GM19238 (cell line): ENCODE data around the gene XRCC3.
"Not testable (repeated sequence)": the region's sequence is repeated elsewhere in the genome, so short reads cannot be mapped to it uniquely, and the experiment has no call there.

Source experiments
- DNase-seq: peaks from one replicate; pipeline ENCODE4 v3.0.0; 2011; ENCODE audit warnings: low spot score; ENCODE audit not compliant: insufficient read length

The XRCC3 gene

DNA sequence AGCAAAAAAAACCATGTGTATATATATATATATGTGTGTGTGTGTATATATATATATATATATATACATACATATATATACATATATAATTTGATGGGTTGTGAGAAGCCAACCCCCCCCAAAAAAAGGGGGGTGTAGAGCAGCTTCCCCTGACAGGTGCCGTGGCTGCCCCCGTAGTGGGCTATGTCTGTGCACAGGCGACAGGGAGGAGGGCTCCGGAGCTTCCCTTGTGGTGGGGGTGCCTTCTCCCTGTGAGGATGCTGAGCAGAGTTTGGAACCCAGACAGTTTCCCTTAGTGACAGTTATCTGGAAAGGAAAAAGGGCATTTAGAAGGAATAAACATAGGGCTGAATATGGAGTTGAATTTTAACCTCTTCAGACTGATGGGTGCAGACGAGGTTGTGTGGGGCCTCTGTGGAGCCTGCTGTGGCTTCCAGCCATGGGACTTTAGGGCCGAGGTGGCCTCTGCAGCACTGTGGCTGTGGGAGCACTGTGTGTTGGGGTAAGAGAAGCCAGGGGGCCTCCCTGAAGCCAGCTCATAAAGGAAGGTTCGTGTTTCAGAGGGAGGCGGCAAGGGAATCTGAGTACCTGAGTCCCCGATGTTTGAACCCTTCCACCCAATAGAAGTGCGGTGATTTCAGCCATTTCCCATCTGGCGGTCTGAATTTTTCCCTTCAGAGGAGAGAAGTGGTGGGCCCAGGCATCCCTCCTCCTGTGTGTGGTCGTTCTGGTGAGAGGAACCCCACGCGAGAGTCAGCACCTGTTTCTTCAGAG lies 19.8 kb downstream of the XRCC3 start:
- DNase-seq = no peak

GRCh38 chr14:103694572-103695026 lies 20.7 kb downstream of the XRCC3 start:
- no peak for DNase-seq

DNA sequence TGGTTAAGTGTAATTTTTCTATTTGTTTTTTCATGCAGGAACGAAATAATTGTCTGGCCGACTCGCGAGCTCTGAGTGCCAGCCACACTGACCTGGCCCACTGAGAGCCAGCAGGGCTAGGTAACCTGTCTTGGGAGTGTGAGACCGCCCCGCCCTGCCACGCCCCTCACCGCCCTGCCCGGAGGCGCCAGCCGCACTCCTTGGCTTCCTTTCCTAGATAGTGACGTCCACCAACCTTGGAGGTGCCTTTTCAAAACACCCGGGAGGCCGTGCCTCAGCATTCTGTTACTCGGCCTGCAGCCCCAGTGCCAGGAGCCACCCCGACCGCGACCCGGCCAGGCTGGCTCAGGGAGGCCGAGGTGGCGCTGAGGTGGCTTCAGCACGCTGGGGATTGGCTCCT lies 21.7 kb downstream of the XRCC3 start:
- DNase-seq = no peak

- DNase-seq = no peak
These were observed 22.4 kb downstream of the XRCC3 start for GRCh38 chr14:103692871-103693270.

- DNase-seq = no peak
These were observed 23.1 kb downstream of the XRCC3 start for GRCh38 chr14:103692159-103692558.

DNA sequence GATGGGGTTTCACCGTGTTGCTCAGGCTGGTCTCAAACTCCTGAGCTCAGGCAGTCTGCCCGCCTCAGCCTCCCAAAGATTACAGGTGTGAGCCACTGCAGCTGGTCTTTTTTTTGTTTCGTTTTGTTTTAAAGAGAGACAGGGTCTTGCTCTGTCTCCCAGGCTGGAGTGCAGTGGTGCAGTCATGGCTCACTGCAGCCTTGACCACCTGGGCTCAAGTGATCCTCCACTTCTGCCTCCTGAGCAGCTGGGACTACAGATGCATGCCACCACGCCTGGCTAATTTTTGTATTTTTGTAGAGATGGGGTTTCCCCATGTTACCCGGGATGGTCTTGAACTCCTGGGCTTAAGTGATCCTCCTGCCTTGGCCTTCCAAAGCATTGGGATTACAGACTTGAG lies 23.6 kb downstream of the XRCC3 start:
- DNase-seq = not testable (repeated sequence)

DNA sequence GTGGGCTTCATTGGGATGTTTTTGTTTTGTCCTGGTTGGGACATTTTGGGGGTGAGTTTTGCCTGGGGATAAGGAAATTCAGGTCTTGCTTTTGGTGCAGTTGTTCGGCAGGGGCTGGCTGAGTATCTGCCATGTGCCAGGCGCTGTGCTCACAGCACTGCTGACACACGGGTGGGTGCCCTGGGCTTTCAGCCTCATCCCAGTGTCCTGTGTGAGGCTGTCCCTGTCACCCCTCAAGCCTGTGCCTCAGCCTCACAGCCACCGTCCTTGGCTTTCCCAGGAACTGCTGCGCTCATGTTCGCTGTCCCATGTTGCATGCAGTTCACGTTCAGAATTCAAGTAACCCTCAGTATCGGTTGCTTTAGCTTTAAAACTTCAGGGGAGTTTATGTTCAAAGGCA lies 24.9 kb downstream of the XRCC3 start:
- no peak for DNase-seq

GRCh38 chr14:103688906-103689902 lies 26.0 kb downstream of the XRCC3 start:
- peak; percentile 67 for DNase-seq

DNA sequence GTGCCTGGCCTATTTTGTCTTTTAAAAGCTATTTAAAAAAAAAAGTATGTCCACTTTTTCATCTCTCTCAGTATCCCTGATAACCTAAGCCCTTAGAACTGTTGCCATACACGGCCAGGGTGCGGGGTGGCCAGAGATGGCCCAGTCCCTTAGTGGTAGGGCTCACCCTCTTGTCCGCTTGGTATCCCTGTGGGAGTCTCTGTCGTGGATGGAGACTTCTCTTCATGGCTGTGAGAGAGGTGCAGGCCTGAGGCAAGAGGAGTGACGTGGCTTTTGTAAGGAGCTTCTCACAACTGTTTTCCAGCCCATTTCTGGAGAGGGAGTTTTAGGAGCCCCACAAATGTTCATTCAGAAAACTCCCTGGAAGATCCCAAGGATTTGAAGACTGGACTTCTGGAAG lies 26.8 kb downstream of the XRCC3 start:
- DNase-seq = no peak

GRCh38 chr14:103687712-103688111 lies 27.5 kb downstream of the XRCC3 start:
- DNase-seq = no peak

DNA sequence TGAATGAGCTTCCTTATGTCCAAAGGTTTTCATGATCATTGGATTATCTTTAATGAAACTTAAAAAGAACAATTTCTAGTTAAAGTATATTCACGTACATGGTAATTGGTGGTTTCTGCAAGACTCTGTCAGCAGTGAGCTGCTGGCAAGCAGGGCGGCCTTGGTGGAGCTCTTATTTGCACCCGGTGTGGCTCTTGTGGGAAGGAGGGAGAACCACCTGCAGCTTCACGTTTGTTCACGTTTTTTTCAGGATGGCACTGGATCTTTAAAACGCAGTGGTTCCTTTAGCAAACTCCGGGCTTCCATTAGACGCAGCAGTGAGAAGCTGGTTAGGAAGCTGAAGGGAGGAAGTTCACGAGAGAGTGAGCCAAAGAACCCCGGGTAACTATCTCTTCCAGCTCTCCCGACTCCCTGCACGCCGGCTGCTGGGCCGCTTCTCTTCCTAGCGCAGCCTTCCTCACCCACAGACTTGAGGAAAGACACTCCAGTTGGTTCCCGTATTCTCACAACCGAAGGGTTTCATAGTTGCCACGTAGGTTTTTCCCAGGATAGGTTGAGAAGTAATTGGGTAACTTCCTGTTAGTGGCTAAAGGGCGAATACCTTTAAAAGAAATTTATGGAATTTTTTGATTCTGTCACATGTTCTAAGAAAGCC lies 28.3 kb downstream of the XRCC3 start:
- no peak for DNase-seq

DNA sequence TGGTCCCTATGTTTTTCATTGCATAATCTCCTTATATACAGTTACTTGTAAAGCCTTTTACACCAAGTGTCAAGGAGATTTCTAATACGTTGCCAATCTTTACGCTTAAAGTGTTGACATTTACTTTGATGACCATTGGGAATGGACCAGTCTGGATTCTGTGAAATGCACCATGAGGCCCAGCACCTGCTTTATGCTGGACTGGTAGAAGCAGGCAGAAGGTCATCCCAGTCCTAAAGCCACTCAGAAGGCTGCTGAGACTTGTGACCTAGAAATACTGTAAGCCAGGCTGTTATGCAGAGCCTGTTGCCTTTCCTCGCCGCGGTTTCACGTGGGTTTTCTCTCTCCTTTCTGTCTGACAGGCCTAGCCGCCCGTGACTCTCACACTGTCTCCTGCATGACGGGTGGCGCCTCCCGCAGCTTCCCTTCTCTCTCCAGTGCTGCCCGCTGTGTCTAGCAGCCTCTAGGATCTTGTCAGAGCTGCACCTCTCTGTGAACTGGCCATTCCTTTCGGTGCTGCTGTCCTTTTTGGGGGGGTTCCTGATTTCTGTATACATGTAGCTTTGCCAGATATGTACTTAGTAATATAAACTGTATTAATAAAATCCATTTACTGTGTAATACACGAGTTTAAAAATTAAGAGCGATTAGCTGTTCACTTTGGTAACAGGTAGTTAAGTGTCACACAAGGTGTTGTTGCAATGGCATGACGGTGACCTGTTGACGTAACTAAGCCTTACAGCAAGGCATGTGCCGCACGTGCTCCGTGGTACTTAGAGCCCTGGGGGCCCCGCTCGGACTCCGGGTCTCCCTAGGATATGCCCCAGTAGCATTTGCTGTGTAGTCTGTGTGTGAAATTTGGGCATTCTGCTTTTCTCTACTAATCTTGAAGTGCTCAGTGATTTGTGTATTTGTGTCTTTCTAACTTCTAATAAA lies 29.7 kb downstream of the XRCC3 start:
- no peak for DNase-seq

DNA sequence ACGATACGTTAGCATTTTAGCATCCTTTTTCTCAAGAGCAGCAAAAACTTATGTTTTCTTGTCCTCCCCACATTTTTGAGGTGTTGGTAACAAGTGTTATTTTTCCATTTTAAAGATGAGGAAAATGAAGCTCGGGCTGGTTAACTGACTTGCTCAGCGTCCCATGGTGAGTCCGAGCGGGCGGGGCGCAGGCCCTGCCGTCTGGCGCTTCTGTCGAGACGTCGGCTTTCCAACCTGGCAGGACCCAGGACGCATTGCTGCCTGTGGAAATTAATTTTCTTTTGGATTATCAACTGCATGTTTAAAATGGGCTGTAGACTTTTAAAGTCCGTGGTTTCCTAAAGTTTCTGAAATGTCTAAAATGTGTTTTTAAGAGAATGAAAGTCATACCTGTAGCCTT lies 30.4 kb downstream of the XRCC3 start:
- DNase-seq = no peak

DNA sequence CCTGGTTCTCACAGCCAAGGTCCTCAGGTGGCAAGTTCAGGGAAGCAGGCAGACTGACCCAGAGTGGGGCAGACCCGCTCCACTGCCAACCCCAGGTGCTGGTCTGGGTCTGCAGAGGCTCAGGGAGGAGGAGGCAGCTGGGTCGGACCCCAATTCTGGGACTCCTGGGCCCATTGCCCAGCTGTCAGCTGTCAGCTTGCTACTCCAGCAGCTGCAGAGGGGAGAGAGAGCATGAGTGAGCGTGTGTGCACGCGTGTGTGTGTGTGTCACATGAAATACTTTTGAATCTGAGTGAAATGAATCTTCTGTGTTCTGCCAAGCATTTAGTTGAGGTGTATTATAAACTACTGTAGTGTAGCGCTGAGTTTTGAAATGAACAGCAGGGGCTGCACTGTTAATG lies 30.8 kb downstream of the XRCC3 start:
- DNase-seq = no peak

GRCh38 chr14:103683139-103683538 lies 32.1 kb downstream of the XRCC3 start:
- no peak for DNase-seq

DNA sequence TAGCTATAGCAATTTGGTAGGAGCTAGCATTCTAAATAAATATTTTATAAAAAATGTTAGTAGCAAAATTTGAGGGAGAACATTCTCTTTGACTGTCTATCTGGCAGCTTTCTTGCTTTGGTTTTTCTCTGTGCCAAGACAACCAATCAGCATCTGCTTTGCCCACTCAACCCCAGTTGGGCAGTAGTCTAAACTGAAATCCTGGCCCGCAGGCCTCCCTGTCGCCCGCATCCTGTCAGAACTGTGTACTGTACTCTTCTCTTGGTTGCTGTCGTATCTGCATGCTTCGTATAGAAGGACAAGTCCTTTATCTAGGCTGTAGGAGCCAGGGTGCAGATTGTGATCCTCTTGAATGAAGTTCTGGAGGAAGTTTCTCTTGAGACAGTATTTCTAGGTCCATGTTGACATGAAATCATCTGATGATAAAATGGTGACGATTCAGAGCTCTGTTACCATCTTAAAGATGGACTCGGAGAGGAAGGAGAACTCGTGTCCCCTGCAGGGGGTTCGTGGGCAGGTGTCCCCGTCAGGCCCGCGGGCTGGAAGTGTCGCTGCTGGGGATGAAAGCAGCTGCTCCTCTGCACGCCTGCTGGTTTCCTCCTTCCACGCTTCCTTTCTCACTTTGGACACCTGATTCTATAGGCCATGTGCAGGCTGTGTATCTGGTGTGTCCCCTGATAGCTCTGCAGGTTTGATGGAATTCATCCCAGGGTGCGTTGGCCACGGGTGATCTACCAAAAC lies 34.6 kb downstream of the XRCC3 start:
- DNase-seq = no peak

DNA sequence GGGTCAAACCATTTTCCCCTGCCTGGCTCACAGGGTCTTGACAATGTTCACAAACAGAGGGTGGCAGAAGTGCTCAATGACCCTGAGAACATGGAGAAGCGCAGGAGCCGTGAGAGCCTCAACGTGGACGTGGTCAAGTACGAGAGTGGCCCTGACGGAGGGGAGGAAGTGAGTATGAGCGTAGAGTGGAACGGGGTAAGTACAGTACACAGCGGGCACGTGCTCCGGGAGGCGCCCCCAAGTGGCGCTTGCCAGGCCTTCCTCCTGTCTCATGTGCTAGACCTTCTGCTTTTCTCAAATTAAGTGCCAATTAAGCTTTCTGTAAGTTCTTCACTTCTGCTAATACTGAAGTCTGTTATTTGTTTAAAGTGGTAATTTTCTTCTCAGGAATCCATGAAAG lies 35.9 kb downstream of the XRCC3 start:
- DNase-seq = peak; percentile 74

DNA sequence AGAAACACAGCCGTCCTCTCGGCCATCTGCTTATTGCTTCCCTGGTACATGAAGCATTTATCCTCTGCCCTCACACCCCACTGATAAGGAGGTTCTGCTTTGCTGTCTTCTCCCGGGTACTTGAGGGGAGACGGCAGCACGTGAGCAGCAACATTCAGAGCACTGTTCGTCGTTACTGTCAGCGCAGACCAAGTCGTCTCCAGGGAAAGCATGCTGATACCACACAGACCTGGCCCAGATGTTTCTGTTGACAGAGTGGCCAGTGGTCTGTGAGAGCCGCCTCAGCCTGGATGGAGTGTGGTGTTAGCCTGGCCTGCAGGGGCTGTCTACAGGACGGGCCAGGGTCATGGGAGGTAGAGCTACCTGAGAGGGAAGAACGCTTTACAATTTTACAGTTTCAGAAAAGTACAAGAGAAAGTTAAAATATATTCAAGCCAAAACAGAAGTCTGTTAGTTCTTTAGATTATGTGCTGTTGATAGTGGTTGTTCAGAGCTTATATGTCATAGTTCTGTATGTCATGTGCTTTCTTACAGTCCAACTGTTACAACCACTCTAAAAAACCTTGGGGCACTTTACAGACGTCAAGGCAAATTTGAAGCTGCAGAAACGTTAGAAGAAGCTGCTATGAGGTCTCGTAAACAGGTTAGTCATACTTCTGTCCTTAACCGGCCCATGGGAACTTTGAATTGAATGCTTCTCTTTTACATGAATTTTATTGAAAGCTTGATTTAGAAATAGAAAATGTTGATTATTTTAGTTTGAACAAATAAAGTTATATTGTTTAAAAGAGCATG lies 38.2 kb downstream of the XRCC3 start:
- DNase-seq = no peak

- no peak for DNase-seq
These were observed 39.3 kb downstream of the XRCC3 start for GRCh38 chr14:103675957-103676356.
